Neuronal stem cell (in vitro differentiated cells): ENCODE results near the gene PKHD1.

Source experiments
- DNase-seq: peaks from one replicate; pipeline ENCODE4 v3.0.0-alpha.2; 2013; ENCODE audit warnings: low spot score
- H2AFZ ChIP-seq: one replicate; pipeline ENCODE4 v1.6.1; 2013; ENCODE audit warnings: mild to moderate bottlenecking, low read length, inconsistent platforms
- H2AK5ac ChIP-seq: 2 replicates; pipeline ENCODE4 v1.6.1; 2013; ENCODE audit warnings: low read depth, mild to moderate bottlenecking, inconsistent platforms, low read length, moderate library complexity, mixed read lengths
- H2BK120ac ChIP-seq: 2 replicates; pipeline ENCODE4 v1.6.1; 2013; ENCODE audit warnings: low read depth, mild to moderate bottlenecking, inconsistent platforms, low read length, moderate library complexity, mixed read lengths
- H2BK12ac ChIP-seq: one replicate; pipeline ENCODE4 v1.6.1; 2013; ENCODE audit warnings: low read length, inconsistent platforms
- H2BK15ac ChIP-seq: 2 replicates; pipeline ENCODE4 v1.6.1; 2013; ENCODE audit warnings: mild to moderate bottlenecking, low read length, inconsistent platforms, mixed read lengths
- H2BK5ac ChIP-seq: one replicate; pipeline ENCODE4 v1.6.1; 2013; ENCODE audit warnings: inconsistent platforms, mild to moderate bottlenecking, low read length, moderate library complexity
- H3K14ac ChIP-seq: one replicate; pipeline ENCODE4 v1.6.1; 2013; ENCODE audit warnings: low read length, inconsistent platforms
- H3K18ac ChIP-seq: 2 replicates; pipeline ENCODE4 v1.6.1; 2013; ENCODE audit warnings: low read length, inconsistent platforms
- H3K23ac ChIP-seq: 2 replicates; pipeline ENCODE4 v1.6.1; 2013; ENCODE audit warnings: low read depth, mild to moderate bottlenecking, mixed read lengths, low read length, inconsistent platforms; ENCODE audit not compliant: poor library complexity
- H3K27ac ChIP-seq: replicated peaks from 3 replicates; pipeline ENCODE4 v1.5.1; 2013; ENCODE audit warnings: low read length, inconsistent platforms
- H3K27me3 ChIP-seq, 3 experiments: 2 replicates each; pipeline ENCODE4 v1.6.1; 2013; ENCODE audit warnings: low read length in 3 of 3, mild to moderate bottlenecking in 2 of 3, inconsistent platforms in 1 of 3, low read depth in 1 of 3, mixed read lengths in 1 of 3, moderate library complexity in 1 of 3; ENCODE audit not compliant: control insufficient read depth in 3 of 3, insufficient read depth in 3 of 3
- H3K36me3 ChIP-seq, 2 donors: replicated peaks in 1 of 2; 2 replicates each; pipeline ENCODE4 v1.6.1; 2013; ENCODE audit warnings: low read length in 2 of 2; ENCODE audit not compliant: control insufficient read depth in 2 of 2, insufficient read depth in 2 of 2
- H3K4ac ChIP-seq: 2 replicates; pipeline ENCODE4 v1.6.1; 2013; ENCODE audit warnings: inconsistent platforms, mild to moderate bottlenecking, low read length, moderate library complexity
- H3K4me1 ChIP-seq, 2 donors: 1 replicate in 1 of 2; 2 replicates in 1 of 2; pipeline ENCODE4 v1.6.1; 2013; ENCODE audit warnings: low read length in 2 of 2, low read depth in 1 of 2; ENCODE audit not compliant: control insufficient read depth in 2 of 2, insufficient read depth in 1 of 2
- H3K4me2 ChIP-seq: one replicate; pipeline ENCODE4 v1.6.1; 2013; ENCODE audit warnings: mild to moderate bottlenecking, low read length, inconsistent platforms; ENCODE audit not compliant: insufficient read depth, poor library complexity, severe bottlenecking
- H3K4me3 ChIP-seq, 2 donors: 2 replicates each; pipeline ENCODE4 v1.5.1; 2013; ENCODE audit warnings: low read length in 2 of 2, mild to moderate bottlenecking in 2 of 2, inconsistent platforms in 1 of 2, moderate library complexity in 1 of 2
- H3K79me1 ChIP-seq: one replicate; pipeline ENCODE4 v1.6.1; 2013; ENCODE audit warnings: low read depth, mild to moderate bottlenecking, inconsistent platforms, low read length, moderate library complexity
- H3K9ac ChIP-seq: one replicate; pipeline ENCODE4 v1.6.1; 2013; ENCODE audit warnings: mild to moderate bottlenecking, low read depth, low read length, inconsistent platforms; ENCODE audit not compliant: poor library complexity
- H3K9me3 ChIP-seq, 2 donors: replicated peaks in 1 of 2; 2 replicates each; pipeline versions ENCODE3 to v1.6.1; 2013; ENCODE audit warnings: low read length in 2 of 2, mild to moderate bottlenecking in 2 of 2, inconsistent platforms in 1 of 2, low read depth in 1 of 2, mixed read lengths in 1 of 2, moderate library complexity in 1 of 2; ENCODE audit not compliant: control insufficient read depth in 2 of 2, insufficient read depth in 1 of 2
- H4K8ac ChIP-seq: one replicate; pipeline ENCODE4 v1.6.1; 2013; ENCODE audit warnings: low read depth, mild to moderate bottlenecking, inconsistent platforms, low read length, moderate library complexity
- H4K91ac ChIP-seq: one replicate; pipeline ENCODE4 v1.6.1; 2013; ENCODE audit warnings: low read length, low read depth, mild to moderate bottlenecking, inconsistent platforms; ENCODE audit not compliant: poor library complexity
- WGBS, 2 donors: extraction: QIAGEN DNeasy Blood & Tissue Kit; methylation state at CpG; one replicate each; pipeline ENCODE4 v1.1.7; 2013; ENCODE audit warnings: missing lambda C conversion rate in 2 of 2, mixed read lengths in 1 of 2; ENCODE audit not compliant: insufficient read length in 2 of 2, insufficient replicate concordance in 1 of 2; ENCODE audit errors: extremely low coverage in 2 of 2; 5-methylcytosine and 5-hydroxymethylcytosine counted together

Gene PKHD1

DNA sequence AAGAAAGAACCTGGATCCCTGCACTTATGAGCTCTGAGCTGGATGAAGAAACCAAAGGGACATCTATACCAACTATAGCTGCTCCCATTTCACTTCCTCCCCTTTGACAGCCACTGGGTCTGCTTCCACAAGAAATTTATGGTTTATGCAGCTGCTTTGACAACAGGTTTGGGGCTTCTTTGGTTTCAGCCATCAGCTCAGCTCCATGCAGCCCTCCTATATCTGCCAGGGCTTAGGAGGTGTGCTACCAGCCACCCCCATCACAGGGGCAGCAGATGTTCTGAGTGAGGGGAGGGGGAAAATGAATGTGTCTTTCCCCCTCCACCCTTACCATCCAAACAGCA lies 29.2 kb upstream of the PKHD1 start:
- Histone ChIP-seq H3K23ac (no peak overlapping the region), H2BK5ac (no peak overlapping the region), H3K27me3 (no peaks in the 10 kb centered on the region), H3K79me1 (no peaks in the 10 kb centered on the region), H3K36me3 (no peaks in the 10 kb centered on the region), H3K4me1 (no peaks in the 10 kb centered on the region), H3K9ac (no peak overlapping the region), H3K14ac (no peak overlapping the region), H3K9me3 (no peaks in the 10 kb centered on the region), H3K4me3 (no peak overlapping the region), H3K27ac (no peak overlapping the region), H3K18ac (no peak overlapping the region), H2BK15ac (no peak overlapping the region), H3K4me2 (no peak overlapping the region), H4K91ac (no peak overlapping the region), H2AK5ac (no peak overlapping the region), H2BK12ac (no peak overlapping the region), H2BK120ac (no peak overlapping the region), H2AFZ (no peak overlapping the region), H3K4ac (no peak overlapping the region), H4K8ac (no peak overlapping the region)
- no peak for DNase-seq

DNA sequence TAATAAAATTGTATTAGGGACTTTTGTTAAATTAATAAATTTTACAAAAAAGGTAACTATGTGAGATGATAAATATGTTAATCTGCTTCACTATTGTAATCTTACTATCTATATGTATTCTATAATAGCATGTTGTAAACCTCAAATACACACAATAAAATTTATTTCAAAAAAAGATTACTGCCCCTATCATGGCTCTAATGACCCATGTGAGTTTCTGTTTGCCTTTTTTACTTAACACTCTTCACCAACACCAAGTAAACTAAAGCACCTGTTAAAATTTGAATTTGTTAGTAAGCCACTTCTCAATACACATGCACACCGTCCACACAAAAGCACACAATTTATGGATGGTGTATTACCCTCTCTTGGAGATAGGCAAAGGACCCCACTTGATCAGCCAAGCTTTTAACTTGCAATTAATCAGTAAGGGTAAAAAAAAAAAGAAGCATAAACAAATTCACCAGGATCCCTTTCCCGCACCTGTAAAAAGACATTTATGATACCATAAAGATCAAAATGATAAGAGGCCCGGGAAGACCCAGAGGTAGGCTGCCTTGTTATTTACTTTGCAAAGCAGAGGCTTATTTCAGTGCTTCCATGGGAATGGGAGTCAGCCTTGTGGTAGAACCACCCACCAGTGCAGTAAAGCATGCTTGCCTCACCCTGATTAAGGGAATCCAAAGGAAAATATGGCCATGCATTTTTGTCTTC lies 28.6 kb upstream of the PKHD1 start:
- Histone ChIP-seq H3K79me1 (no peaks in the 10 kb centered on the region), H4K8ac (no peak overlapping the region), H3K9ac (no peak overlapping the region), H3K36me3 (no peaks in the 10 kb centered on the region), H3K23ac (no peak overlapping the region), H2BK120ac (no peak overlapping the region), H2AFZ (no peak overlapping the region), H3K4me3 (no peak overlapping the region), H3K18ac (no peak overlapping the region), H2BK5ac (no peak overlapping the region), H3K27me3 (no peaks in the 10 kb centered on the region), H4K91ac (no peak overlapping the region), H3K4ac (no peak overlapping the region), H3K27ac (no peak overlapping the region), H3K14ac (no peak overlapping the region), H3K4me1 (no peaks in the 10 kb centered on the region), H3K9me3 (no peaks in the 10 kb centered on the region), H2AK5ac (no peak overlapping the region), H2BK12ac (no peak overlapping the region), H3K4me2 (no peak overlapping the region), H2BK15ac (no peak overlapping the region)
- WGBS, 2 donors, result no CpG with 5 or more reads among the region's 3 CpGs
- no peak for DNase-seq

- H4K8ac ChIP-seq, result no peak overlapping the region
- H3K4ac ChIP-seq, result no peak overlapping the region
- H3K4me2 ChIP-seq, result no peak overlapping the region
- H2BK5ac ChIP-seq, result no peak overlapping the region
- no peak overlapping the region for H3K4me3 ChIP-seq
- no CpG with 5 or more reads among the region's 3 CpGs for WGBS, 2 donors
- no peaks in the 10 kb centered on the region for H3K79me1 ChIP-seq
- no peak overlapping the region for H4K91ac ChIP-seq
- no peak overlapping the region for H2BK15ac ChIP-seq
- no peak overlapping the region for H3K9ac ChIP-seq
- H3K9me3 ChIP-seq, result no peaks in the 10 kb centered on the region
- H3K27ac ChIP-seq, result no peak overlapping the region
- no peak overlapping the region for H3K18ac ChIP-seq
- no peaks in the 10 kb centered on the region for H3K36me3 ChIP-seq
- DNase-seq, result no peak
- H3K27me3 ChIP-seq, result no peaks in the 10 kb centered on the region
- H2BK12ac ChIP-seq, result no peak overlapping the region
- no peak overlapping the region for H2BK120ac ChIP-seq
- H3K23ac ChIP-seq, result no peak overlapping the region
- no peaks in the 10 kb centered on the region for H3K4me1 ChIP-seq
- no peak overlapping the region for H2AFZ ChIP-seq
- no peak overlapping the region for H2AK5ac ChIP-seq
- H3K14ac ChIP-seq, result no peak overlapping the region
Measured at GRCh38 chr6:52115145-52115741, 27.8 kb upstream of the PKHD1 start.

DNA sequence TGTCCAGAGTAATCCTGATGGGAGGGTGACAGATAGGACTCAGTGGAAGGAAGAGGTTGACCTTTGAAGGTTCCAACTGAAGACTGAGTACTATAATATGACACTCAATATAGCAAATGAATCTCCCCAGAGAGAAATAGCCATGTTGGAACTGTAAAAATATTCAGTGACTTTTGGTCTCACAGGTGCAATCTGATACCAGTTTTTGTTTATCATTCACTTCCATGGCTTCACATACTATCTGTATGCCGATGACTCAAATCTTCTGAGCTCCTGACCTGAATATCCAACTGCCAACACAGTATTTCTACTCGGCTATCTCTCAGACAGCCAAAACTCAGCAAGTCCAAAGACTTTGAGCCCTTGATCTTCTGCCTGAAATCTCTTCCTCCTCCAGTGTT lies 21.8 kb upstream of the PKHD1 start:
- Histone ChIP-seq H2BK120ac (no peak overlapping the region), H3K79me1 (no peaks in the 10 kb centered on the region), H3K9me3 (no peaks in the 10 kb centered on the region), H3K4ac (no peak overlapping the region), H3K36me3 (no peaks in the 10 kb centered on the region), H3K4me2 (no peak overlapping the region), H3K14ac (no peak overlapping the region), H2BK12ac (no peak overlapping the region), H3K27me3 (no peaks in the 10 kb centered on the region), H3K4me3 (no peak overlapping the region), H3K18ac (no peak overlapping the region), H4K8ac (no peak overlapping the region), H4K91ac (no peak overlapping the region), H2AFZ (no peak overlapping the region), H3K4me1 (peaks cover 0 to 1% of the 10 kb centered on the region in 2 donors), H3K23ac (no peak overlapping the region), H2BK15ac (no peak overlapping the region), H3K27ac (no peak overlapping the region), H2BK5ac (no peak overlapping the region), H2AK5ac (no peak overlapping the region), H3K9ac (no peak overlapping the region)
- WGBS, 2 donors, result no CpG with 5 or more reads among the region's 2 CpGs
- DNase-seq, result no peak
